HG03139 (cell line): ENCODE measurements around the gene ELK1.
"Not testable (repeated sequence)": the region's sequence is repeated elsewhere in the genome, so short reads cannot be mapped to it uniquely, and the experiment has no call there.

Experiments
- ATAC-seq: cut with Tn5 transposase; IDR thresholded peaks from one replicate; pipeline ENCODE4 v1.9.1; 2021; ENCODE audit not compliant: unreplicated experiment

The ELK1 gene, protein sequence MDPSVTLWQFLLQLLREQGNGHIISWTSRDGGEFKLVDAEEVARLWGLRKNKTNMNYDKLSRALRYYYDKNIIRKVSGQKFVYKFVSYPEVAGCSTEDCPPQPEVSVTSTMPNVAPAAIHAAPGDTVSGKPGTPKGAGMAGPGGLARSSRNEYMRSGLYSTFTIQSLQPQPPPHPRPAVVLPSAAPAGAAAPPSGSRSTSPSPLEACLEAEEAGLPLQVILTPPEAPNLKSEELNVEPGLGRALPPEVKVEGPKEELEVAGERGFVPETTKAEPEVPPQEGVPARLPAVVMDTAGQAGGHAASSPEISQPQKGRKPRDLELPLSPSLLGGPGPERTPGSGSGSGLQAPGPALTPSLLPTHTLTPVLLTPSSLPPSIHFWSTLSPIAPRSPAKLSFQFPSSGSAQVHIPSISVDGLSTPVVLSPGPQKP

DNA sequence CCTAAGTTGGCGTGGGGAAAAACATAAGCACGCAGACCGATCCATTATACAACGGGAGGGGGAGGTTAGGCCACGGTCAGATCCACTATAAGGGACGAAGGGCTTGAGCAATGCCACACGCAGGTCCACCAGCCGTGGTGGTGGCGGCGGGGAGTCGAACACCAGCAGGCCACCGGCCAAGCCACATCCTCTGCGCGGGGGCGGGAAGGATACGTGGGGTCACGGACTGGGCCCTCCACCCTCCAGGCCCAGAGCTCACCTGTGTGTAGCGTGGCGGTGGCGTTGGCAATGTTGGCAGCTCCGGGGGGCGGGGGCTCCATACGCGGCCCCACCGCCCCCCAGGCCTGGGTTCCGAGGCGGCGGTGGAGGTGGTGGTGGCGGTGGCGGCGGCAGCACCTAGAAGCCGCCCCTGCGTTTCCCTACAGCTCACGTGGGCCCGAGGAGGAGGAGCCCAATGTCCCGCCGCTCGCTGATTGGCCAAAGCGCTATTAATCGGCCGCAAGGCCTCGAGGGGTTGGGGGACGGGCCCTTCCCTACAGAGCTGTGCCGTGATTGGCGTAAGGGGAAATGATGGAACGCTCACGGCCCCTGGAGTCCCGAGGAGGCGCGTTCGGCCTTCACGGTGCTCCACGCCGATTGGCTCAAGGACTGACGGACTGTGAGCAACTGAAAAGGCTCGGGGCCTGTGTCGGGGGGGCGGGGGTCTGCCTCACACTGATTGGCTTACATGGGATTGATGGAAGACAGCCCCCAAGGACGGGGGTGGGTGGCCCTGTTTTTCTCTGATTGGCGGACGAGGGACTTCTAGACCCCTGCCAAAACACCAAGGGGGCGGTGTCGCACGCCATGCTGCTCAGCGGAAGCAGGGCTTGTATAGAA is at the start of gene ELK1:
TSS of gene ELK1 (minus strand) at position 400 of the 879 bp plus-strand sequence. CDS start 9,122 bp downstream, outside the sequence.
- ATAC-seq: peak; percentile 82

- ATAC-seq: no peak
These were observed 46.8 kb upstream of the ELK1 start for GRCh38 chrX:47697181-47697580.

- ATAC-seq: no peak
These were observed 39.8 kb upstream of the ELK1 start for GRCh38 chrX:47690175-47690574.

DNA sequence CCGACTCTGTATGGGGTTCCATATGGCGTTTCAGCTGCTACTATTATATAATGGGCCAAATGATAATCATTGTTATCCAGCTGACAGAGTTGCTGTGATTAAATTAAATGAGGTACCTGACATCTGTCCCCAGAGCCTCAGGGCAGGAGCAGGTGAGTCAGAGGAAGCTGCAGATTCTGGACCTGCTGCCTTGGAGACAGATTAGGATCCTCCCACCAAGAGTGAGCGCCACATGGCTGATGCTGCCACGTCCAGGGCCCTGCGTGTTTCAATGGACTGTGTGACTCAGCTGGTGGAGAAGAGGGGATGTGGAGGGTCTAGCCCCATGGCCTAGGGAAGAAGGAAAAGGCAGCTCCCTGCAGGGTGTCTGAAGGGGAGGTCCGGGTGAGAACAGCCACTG is 36.9 kb upstream of the ELK1 start:
- no peak for ATAC-seq

DNA sequence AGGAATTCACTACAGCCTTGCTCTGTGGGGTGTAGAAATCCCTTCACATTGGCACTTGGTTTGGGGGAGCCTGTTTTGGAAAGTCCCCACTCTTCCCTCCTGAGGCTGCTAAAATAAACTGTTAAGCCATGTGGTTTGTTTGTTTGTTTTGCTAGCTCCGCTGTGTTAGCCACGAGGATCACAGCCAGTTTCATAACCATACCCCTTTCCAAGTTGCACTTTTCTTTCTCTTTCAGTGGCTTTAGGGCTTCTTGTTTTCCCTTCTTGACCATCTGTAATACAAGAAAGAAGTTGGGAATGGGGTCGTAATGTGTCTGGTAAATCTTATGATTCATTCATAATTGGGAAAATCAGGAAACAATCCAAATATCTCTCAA is 33.5 kb upstream of the ELK1 start:
- no peak for ATAC-seq

DNA sequence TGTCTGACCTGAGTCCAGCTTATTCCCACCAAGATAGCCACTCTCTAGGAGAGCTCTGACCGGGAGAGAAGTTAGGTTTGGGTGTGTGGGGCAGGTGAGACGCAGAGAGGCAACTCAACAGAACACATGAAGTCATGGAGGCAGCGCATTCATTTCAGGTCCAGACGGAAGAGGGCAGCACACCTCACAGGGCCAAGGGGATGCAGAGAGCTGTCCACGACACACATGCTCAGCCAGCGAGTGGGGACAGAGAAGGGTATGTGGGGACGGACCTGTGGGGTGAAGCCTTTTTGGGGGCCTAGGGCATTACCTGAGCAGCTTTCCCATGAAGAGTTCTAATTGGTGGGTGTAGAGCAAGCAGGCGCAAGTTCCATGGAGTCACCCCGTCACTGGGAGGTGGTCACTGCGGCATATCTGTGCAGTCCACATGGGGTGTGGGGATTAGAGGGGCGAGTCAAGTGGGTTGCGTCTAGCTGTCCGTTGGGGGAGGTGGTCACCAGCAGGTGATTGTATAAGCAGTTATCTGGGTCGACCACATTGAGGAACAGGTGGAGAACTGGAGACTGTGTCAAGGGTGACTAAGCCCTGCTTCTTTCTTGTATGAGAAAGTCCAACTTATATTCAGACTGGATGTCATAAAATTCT is 32.9 kb upstream of the ELK1 start:
- no peak for ATAC-seq

DNA sequence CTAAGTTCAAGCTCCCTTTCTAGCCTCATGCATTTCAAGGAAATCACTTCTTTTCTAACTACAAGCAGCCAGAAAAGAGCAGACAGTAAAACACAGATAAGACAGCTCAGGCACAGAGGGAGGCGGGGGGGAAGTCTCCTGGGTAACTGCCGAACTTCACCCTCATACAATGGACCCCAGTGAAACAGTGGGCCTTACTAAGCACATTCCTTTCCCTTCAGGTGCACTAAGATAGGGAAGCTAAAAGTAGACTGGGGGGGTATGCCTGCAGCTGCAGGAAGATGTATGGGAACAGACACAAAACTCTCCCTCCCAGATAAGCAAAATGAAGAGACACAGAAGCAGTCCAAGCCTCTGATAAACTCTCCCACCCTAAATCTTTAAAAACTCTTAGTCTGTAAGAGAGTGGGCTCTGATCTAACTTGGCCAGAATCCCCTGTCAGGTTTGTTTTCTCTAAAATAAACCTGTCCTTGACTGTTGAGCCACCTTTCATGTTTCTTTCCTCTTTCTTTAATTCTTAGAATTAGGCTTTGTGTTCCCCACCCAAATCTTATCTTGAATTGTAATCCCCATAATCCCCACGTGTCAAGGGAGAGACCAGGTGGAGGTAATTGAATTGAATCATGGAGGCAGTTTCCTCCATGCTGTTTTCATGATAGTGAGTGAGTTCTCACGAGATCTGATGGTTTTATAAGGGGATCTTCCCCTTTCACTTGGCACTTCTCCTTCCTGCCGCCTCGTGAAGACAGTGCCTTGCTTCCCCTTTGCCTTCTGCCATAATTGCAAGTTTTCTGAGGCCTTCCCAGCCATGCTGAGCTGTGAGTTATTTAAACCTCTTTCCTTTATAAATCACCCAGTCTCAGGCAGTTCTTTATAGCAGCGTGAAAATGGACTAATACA is 25.8 kb upstream of the ELK1 start:
- not testable (repeated sequence) for ATAC-seq

- no peak for ATAC-seq
These were observed 24.4 kb upstream of the ELK1 start for GRCh38 chrX:47674776-47675175.

DNA sequence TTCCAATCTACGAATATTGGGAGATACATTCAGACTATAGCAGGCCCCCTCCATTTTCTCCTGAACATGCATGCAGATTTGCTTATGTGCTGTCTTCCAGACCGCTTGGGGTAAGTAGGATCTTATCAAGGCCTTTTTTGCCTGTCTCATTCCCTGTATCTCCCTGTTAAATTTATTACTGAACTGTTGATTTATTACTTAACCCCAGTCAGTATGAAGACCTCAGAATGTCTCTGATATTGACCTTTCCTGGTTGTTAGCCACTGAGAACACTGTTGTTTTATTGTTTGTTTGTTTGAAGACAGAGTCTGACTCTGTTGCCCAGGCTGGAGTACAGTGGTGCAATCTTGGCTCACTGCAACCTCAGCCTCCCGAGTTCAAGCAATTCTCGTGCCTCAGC is 15.4 kb upstream of the ELK1 start:
- ATAC-seq: not testable (repeated sequence)

DNA sequence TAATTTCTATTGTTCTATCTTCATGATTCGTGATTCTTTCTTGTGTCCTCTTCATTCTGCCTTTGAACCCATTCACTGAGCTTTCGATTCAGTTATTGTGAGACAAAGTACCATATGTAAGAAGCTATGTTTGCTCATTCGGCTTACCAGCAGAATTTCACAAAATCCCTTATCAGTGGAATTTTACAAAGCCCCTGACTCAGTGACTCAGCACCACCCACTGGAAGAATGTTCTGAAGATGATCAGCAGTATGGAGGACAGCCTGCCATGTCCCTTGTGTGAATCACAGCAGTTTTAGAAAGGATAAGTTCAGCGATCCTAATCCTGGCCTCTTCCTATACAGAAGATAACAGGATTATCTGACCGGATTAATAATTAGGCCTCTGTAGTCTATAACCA is 14.4 kb upstream of the ELK1 start:
- no peak for ATAC-seq

DNA sequence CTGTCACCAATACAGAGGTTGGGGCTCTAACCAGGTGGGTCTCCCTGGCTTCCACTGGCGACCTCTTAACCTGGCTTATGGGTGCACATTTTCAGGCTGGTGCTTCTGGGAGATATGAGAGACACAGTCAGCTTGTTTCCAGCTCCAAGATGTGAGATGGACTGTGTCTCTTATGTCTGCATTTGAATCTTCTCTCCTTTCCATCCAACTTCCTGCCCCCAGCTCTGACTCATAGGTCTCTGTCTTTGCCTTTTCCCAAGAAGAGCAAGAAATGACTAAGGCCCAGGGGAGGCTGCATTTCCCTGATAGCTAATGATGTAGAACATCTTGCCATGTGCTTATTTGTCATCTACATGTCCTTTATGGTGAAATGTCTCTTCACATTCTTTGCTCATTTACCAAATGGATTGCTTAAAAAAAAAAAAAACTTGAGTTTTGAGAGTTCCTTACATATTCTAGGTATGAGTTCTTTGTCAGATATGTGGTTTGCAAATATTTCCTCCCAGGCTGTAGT is 11.8 kb upstream of the ELK1 start:
- ATAC-seq: no peak

DNA sequence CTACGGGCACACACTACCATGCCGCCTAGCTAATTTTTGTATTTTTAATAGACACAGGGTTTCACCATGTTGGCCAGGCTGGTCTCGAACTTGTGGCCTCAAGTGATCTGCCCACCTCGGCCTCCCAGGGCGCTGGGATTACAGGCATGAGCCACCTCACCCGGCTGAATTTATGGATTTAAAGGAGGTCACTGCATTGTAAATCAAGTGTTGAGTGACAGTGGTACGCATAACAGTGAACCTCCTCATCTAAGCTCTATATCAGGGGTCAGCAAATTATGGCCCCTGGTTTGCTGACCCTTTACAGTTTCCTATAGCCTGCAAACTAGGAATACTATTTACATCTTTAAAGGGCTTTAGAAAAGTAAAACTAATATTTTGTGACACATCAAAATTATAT is 11.2 kb upstream of the ELK1 start:
- ATAC-seq: no peak

GRCh38 chrX:47659421-47659726 is 9.0 kb upstream of the ELK1 start:
- ATAC-seq: no peak

- ATAC-seq: peak; percentile 77
These were observed 8.5 kb upstream of the ELK1 start, which contains the start of gene UXT for GRCh38 chrX:47658684-47659420. TSS of gene UXT (minus strand) at chrX:47659180. CDS start at chrX:47658927, 253 bp downstream.

- no peak for ATAC-seq
These were observed 7.9 kb upstream of the ELK1 start for GRCh38 chrX:47658301-47658683.

DNA sequence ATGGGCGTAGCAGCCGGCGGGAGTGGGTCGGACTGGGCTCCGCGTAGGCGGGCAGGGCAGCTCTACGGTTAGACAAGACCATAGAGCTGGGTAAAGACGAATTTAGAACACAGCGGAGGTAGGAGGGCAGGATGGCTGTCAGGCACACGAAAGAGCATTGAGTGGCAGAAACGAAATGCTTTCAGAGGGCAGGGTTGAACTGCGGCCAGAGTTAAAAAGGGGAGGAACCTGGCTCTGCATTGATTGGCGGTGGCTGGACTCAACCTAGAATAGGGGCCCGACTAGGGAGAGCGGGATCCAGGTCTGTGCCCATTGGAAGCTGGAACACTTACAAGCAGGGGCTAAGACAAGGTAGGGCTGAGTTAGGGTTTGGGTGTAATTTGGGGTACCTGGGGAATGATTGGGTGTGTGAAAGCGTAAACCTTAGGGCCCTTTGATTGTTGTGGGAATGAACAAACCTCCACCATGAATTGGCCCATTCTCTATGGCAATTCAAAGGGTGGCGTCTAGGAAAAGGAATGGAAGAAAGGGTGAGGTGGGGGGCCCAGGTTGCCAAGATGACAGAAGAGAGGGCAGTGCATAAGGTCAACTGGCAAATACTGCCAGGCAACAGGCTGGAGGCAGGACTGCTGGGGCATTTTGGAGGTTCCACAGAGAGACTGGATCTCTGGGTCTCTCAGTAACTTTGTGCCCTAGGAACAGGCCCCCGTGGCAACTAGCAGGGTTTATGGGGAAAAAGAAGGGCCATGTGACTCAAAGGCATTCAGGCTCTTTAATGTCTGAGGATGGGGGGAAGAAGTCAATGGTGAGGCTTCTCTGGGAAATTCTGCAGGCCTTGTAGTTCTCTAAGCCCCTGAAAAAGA is 911 bp upstream of the ELK1 start:
- no peak for ATAC-seq

DNA sequence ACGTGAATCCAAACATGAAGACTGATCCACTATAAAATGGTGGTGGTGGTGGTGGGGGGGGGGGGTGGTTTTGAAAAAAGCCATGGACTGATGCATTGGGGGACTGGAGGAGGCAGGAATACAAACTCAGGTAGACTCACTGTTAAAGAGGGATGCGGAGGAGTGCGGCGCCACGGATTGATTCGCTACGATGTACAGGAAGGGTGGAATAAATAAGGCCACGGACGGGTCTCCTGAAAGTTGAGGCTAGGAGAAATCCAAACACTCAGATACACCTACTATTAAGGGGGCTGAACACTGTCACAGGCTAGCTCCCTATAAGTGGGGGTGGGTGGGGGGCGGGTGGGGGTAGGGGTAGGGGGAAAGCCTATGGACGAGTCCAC is 591 bp downstream of the ELK1 start:
- no peak for ATAC-seq

- no peak for ATAC-seq
These were observed 1.1 kb downstream of the ELK1 start for GRCh38 chrX:47649271-47649670.

DNA sequence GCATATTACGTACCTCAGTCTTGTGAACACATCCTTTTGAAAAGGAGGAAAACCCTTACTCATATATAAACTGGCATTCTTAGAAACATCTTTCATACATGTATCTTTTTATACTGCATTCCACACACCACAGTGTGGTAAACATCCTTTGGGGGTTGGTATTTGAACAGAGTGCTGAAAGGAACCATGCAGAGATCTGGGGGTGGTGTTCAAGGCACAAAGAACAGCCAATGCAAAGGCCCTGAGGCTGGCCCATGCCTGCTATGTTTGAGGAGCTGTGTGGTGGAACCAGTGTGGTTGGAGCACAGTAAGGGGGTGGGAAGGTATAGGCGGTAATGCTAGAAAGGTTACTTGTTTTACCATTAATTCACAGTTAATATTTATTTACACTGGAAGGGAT is 2.0 kb downstream of the ELK1 start:
- no peak for ATAC-seq
